ENCODE results near the gene SDR42E1. TPM values are rescaled to one million over a fixed set of nuclear protein-coding genes. Genes with fewer than 3 reads are reported as not detected.

Gene SDR42E1
- total RNA-seq (2014; rRNA removed; shearing (Covaris generic)), result not detected in 2 replicates
- polyA plus RNA-seq (2014; cell fraction: nucleus; rRNA removed), result not detected in 2 replicates

GRCh38 chr16:82011199-82011641, at the start of gene SDR42E1:
Gene SDR42E1 (minus strand): TSS chr16:82011470. CDS start chr16:82000858, 10,612 bp downstream.
- no peak for DNase-seq (ENCODE audit: extremely low read depth, low read depth)

- DNase-seq (ENCODE audit: extremely low read depth, low read depth), result no peak
These were observed 48.7 kb upstream of the SDR42E1 start for GRCh38 chr16:82059983-82060421.

GRCh38 chr16:82059161-82059982, 48.1 kb upstream of the SDR42E1 start:
- DNase-seq (ENCODE audit: extremely low read depth, low read depth), result no peak

GRCh38 chr16:82056550-82056896, 45.3 kb upstream of the SDR42E1 start:
- no peak for DNase-seq (ENCODE audit: extremely low read depth, low read depth)

GRCh38 chr16:82055728-82056549, 44.7 kb upstream of the SDR42E1 start:
- DNase-seq (ENCODE audit: extremely low read depth, low read depth), result no peak

GRCh38 chr16:82055117-82055516, 43.8 kb upstream of the SDR42E1 start:
- DNase-seq (ENCODE audit: extremely low read depth, low read depth), result no peak

GRCh38 chr16:82051656-82052055, 40.4 kb upstream of the SDR42E1 start:
- no peak for DNase-seq (ENCODE audit: extremely low read depth, low read depth)

GRCh38 chr16:82050909-82051357, 39.7 kb upstream of the SDR42E1 start:
- DNase-seq (ENCODE audit: extremely low read depth, low read depth), result no peak

- DNase-seq (ENCODE audit: extremely low read depth, low read depth), result no peak
These were observed 39.2 kb upstream of the SDR42E1 start for GRCh38 chr16:82050506-82050905.

GRCh38 chr16:82049484-82049883, 38.2 kb upstream of the SDR42E1 start:
- DNase-seq (ENCODE audit: extremely low read depth, low read depth), result no peak

GRCh38 chr16:82047787-82048186, 36.5 kb upstream of the SDR42E1 start:
- no peak for DNase-seq (ENCODE audit: extremely low read depth, low read depth)

- no peak for DNase-seq (ENCODE audit: extremely low read depth, low read depth)
These were observed 36.1 kb upstream of the SDR42E1 start for GRCh38 chr16:82047374-82047773.

GRCh38 chr16:82046941-82047340, 35.7 kb upstream of the SDR42E1 start:
- no peak for DNase-seq (ENCODE audit: extremely low read depth, low read depth)

GRCh38 chr16:82046541-82046940, 35.3 kb upstream of the SDR42E1 start:
- no peak for DNase-seq (ENCODE audit: extremely low read depth, low read depth)

GRCh38 chr16:82045465-82045864, 34.2 kb upstream of the SDR42E1 start:
- DNase-seq (ENCODE audit: extremely low read depth, low read depth), result no peak

- DNase-seq (ENCODE audit: extremely low read depth, low read depth), result no peak
These were observed 33.3 kb upstream of the SDR42E1 start for GRCh38 chr16:82044585-82044911.

GRCh38 chr16:82043680-82044584, 32.7 kb upstream of the SDR42E1 start:
- DNase-seq (ENCODE audit: extremely low read depth, low read depth), result no peak

- no peak for DNase-seq (ENCODE audit: extremely low read depth, low read depth)
These were observed 31.6 kb upstream of the SDR42E1 start for GRCh38 chr16:82042846-82043245.

GRCh38 chr16:82042144-82042543, 30.9 kb upstream of the SDR42E1 start:
- no peak for DNase-seq (ENCODE audit: extremely low read depth, low read depth)

- DNase-seq (ENCODE audit: extremely low read depth, low read depth), result no peak
These were observed 30.3 kb upstream of the SDR42E1 start for GRCh38 chr16:82041542-82041941.

- no peak for DNase-seq (ENCODE audit: extremely low read depth, low read depth)
These were observed 29.0 kb upstream of the SDR42E1 start for GRCh38 chr16:82040296-82040695.
